Measurements from ENCODE around the gene ARNT2. TPM values are rescaled to one million over a fixed set of nuclear protein-coding genes. Genes with fewer than 3 reads are reported as not detected.

ARNT2 gene
- total RNA-seq, 4 donors from 2014 or later, result 0.26 to 22.9 (median 7.0) TPM

GRCh38 chr15:80536231-80536630 lies 132.0 kb downstream of the ARNT2 start:
- Histone ChIP-seq H3K36me3 (no peaks in the 10 kb centered on the region), H3K4me1 (no peaks in the 10 kb centered on the region), H3K27ac (no peak overlapping the region), H3K4me3 (no peak overlapping the region), H3K27me3 (no peaks in the 10 kb centered on the region), H3K9me3 (no peaks in the 10 kb centered on the region)
- no peak for DNase-seq
- TF ChIP-seq POLR2A (IDR thresholded peaks at IDR 0.05) (no peak), CTCF (IDR thresholded peaks at IDR 0.05) (no peak)
- intact Hi-C loops (cut with DNase I; ENCODE audit: low total_unique reads), result no loop called here

- Histone ChIP-seq H3K36me3 (no peaks in the 10 kb centered on the region), H3K9me3 (no peaks in the 10 kb centered on the region), H3K27ac (no peak overlapping the region), H3K4me1 (no peaks in the 10 kb centered on the region), H3K4me3 (no peak overlapping the region), H3K27me3 (no peaks in the 10 kb centered on the region)
- TF ChIP-seq CTCF (IDR thresholded peaks at IDR 0.05), result no peak
- no peak for TF ChIP-seq POLR2A (IDR thresholded peaks at IDR 0.05)
- DNase-seq, result no peak
- intact Hi-C loops (cut with DNase I; ENCODE audit: low total_unique reads), result no loop called here
These were observed 132.5 kb downstream of the ARNT2 start for GRCh38 chr15:80536716-80537115.

GRCh38 chr15:80545078-80545477 lies 140.9 kb downstream of the ARNT2 start:
- TF ChIP-seq POLR2A (IDR thresholded peaks at IDR 0.05) (no peak), CTCF (IDR thresholded peaks at IDR 0.05) (no peak)
- Histone ChIP-seq H3K36me3 (no peaks in the 10 kb centered on the region), H3K27ac (no peak overlapping the region), H3K27me3 (no peaks in the 10 kb centered on the region), H3K4me3 (no peak overlapping the region), H3K4me1 (no peaks in the 10 kb centered on the region), H3K9me3 (no peaks in the 10 kb centered on the region)
- intact Hi-C loops (cut with DNase I; ENCODE audit: low total_unique reads), result no loop called here
- no peak for DNase-seq

GRCh38 chr15:80547264-80547663 lies 143.1 kb downstream of the ARNT2 start:
- Histone ChIP-seq H3K36me3 (no peaks in the 10 kb centered on the region), H3K27me3 (no peaks in the 10 kb centered on the region), H3K9me3 (no peaks in the 10 kb centered on the region), H3K27ac (no peak overlapping the region), H3K4me1 (no peaks in the 10 kb centered on the region), H3K4me3 (no peak overlapping the region)
- no peak for DNase-seq
- no peak for TF ChIP-seq POLR2A (IDR thresholded peaks at IDR 0.05)
- TF ChIP-seq CTCF (IDR thresholded peaks at IDR 0.05), result no peak
- intact Hi-C loops (cut with DNase I; ENCODE audit: low total_unique reads), result no loop called here

- Histone ChIP-seq H3K27me3 (no peaks in the 10 kb centered on the region), H3K36me3 (no peaks in the 10 kb centered on the region), H3K4me1 (no peaks in the 10 kb centered on the region), H3K9me3 (no peaks in the 10 kb centered on the region), H3K27ac (no peak overlapping the region), H3K4me3 (no peak overlapping the region)
- DNase-seq, result no peak
- intact Hi-C loops (cut with DNase I; ENCODE audit: low total_unique reads), result no loop called here
- TF ChIP-seq POLR2A (IDR thresholded peaks at IDR 0.05) (no peak), CTCF (IDR thresholded peaks at IDR 0.05) (no peak)
These were observed 145.0 kb downstream of the ARNT2 start for GRCh38 chr15:80549191-80549590.
